ENCODE results near the gene OXER1.
A peak's percentile ranks its signal among the peaks of the same experiment; 100 is the strongest.

Gene OXER1

GRCh38 chr2:42764096-42764495, at the start of gene OXER1:
OXER1 (minus strand) TSS chr2:42764135; CDS start chr2:42764062, 73 bp downstream.
- DNase-seq (ENCODE audit: low read depth), result no peak

- DNase-seq (ENCODE audit: low read depth), result no peak
These were observed 49.1 kb upstream of the OXER1 start for GRCh38 chr2:42812899-42813479.

GRCh38 chr2:42810971-42811811, 47.3 kb upstream of the OXER1 start:
- peak; percentile 57 for DNase-seq (ENCODE audit: low read depth)

- peak; percentile 96 for DNase-seq (ENCODE audit: low read depth)
These were observed 46.4 kb upstream of the OXER1 start for GRCh38 chr2:42810121-42810970.

- DNase-seq (ENCODE audit: low read depth), result peak; percentile 69
These were observed 45.8 kb upstream of the OXER1 start for GRCh38 chr2:42809819-42810120.

GRCh38 chr2:42809131-42809818, 45.3 kb upstream of the OXER1 start:
- DNase-seq (ENCODE audit: low read depth), result no peak

GRCh38 chr2:42808301-42808700, 44.4 kb upstream of the OXER1 start:
- no peak for DNase-seq (ENCODE audit: low read depth)

GRCh38 chr2:42806786-42807185, 42.9 kb upstream of the OXER1 start:
- DNase-seq (ENCODE audit: low read depth), result no peak

- DNase-seq (ENCODE audit: low read depth), result no peak
These were observed 41.0 kb upstream of the OXER1 start for GRCh38 chr2:42804891-42805290.

- no peak for DNase-seq (ENCODE audit: low read depth)
These were observed 40.4 kb upstream of the OXER1 start for GRCh38 chr2:42804338-42804737.

GRCh38 chr2:42802150-42802549, 38.2 kb upstream of the OXER1 start:
- no peak for DNase-seq (ENCODE audit: low read depth)

GRCh38 chr2:42801381-42801780, 37.4 kb upstream of the OXER1 start:
- peak; percentile 41 for DNase-seq (ENCODE audit: low read depth)

GRCh38 chr2:42800981-42801380, 37.0 kb upstream of the OXER1 start:
- no peak for DNase-seq (ENCODE audit: low read depth)

- DNase-seq (ENCODE audit: low read depth), result no peak
These were observed 36.6 kb upstream of the OXER1 start for GRCh38 chr2:42800461-42800962.

- no peak for DNase-seq (ENCODE audit: low read depth)
These were observed 35.9 kb upstream of the OXER1 start for GRCh38 chr2:42799881-42800280.

- no peak for DNase-seq (ENCODE audit: low read depth)
These were observed 33.3 kb upstream of the OXER1 start for GRCh38 chr2:42797281-42797680.

GRCh38 chr2:42796427-42797248, 32.7 kb upstream of the OXER1 start:
- no peak for DNase-seq (ENCODE audit: low read depth)

- DNase-seq (ENCODE audit: low read depth), result no peak
These were observed 31.9 kb upstream of the OXER1 start for GRCh38 chr2:42795841-42796301.

GRCh38 chr2:42795275-42795674, 31.3 kb upstream of the OXER1 start:
- DNase-seq (ENCODE audit: low read depth), result no peak

GRCh38 chr2:42794271-42795046, 30.5 kb upstream of the OXER1 start:
- DNase-seq (ENCODE audit: low read depth), result no peak
